Endometrial microvascular endothelial cells (primary cell): ENCODE results near the gene TNFRSF6B. TPM values are rescaled to one million over a fixed set of nuclear protein-coding genes. Genes with fewer than 3 reads are reported as not detected.

ENCODE experiments used
- in situ Hi-C: cut with HindIII; loops from 2 replicates; pipeline ENCODE4 v1.10.0; 2017; ENCODE audit warnings: low sequenced_read_pairs, low pct_unique_long_range_greater_than_20kb; ENCODE audit errors: inconsistent ontology term
- total RNA-seq: library from RNA; depleted of rRNA; stranded (reverse); fragments of >200 nt; gene quantifications from one replicate; pipeline ENCODE4 v1.2.3, GENCODE V29; 2015; ENCODE audit errors: inconsistent ontology term

The TNFRSF6B gene
- total RNA-seq, 1 donor from 2014 or later: 175 TPM

GRCh38 chr20:63741676-63742380, 45.4 kb downstream of the TNFRSF6B start:
- in situ Hi-C loops: no loop called here

GRCh38 chr20:63742381-63743024, 46.1 kb downstream of the TNFRSF6B start:
- in situ Hi-C loops: no loop called here

GRCh38 chr20:63743210-63743970, 46.9 kb downstream of the TNFRSF6B start:
- in situ Hi-C loops: no loop called here

GRCh38 chr20:63744158-63744557, 47.7 kb downstream of the TNFRSF6B start:
- in situ Hi-C loops: no loop called here

GRCh38 chr20:63744574-63745423, 48.3 kb downstream of the TNFRSF6B start:
- in situ Hi-C loops: no loop called here

- in situ Hi-C loops: no loop called here
These were observed 49.0 kb downstream of the TNFRSF6B start for GRCh38 chr20:63745424-63745805.

GRCh38 chr20:63745961-63746731, 49.7 kb downstream of the TNFRSF6B start:
- in situ Hi-C loops: no loop called here

- in situ Hi-C loops: no loop called here
These were observed 50.4 kb downstream of the TNFRSF6B start for GRCh38 chr20:63746751-63747315.

- in situ Hi-C loops: no loop called here
These were observed 51.2 kb downstream of the TNFRSF6B start for GRCh38 chr20:63747622-63748069.

Other genes with a start within 250 kb of the TNFRSF6B start
- gene KCNQ2, start 224.0 kb upstream of the TNFRSF6B start, total RNA-seq: not detected
- gene EEF1A2, start 197.6 kb upstream of the TNFRSF6B start, total RNA-seq: 0.09 TPM
- gene PPDPF, start 175.9 kb upstream of the TNFRSF6B start, total RNA-seq: 126 TPM
- not detected for gene PTK6, start 159.3 kb upstream of the TNFRSF6B start, total RNA-seq
- gene SRMS, start 148.9 kb upstream of the TNFRSF6B start, total RNA-seq: not detected
- 0.37 TPM for gene FNDC11, start 142.5 kb upstream of the TNFRSF6B start, total RNA-seq
- 61.5 TPM for gene HELZ2, start 122.4 kb upstream of the TNFRSF6B start, total RNA-seq
- gene GMEB2, start 69.6 kb upstream of the TNFRSF6B start, total RNA-seq: 11.9 TPM
- gene STMN3, start 43.2 kb upstream of the TNFRSF6B start, total RNA-seq: 0.65 TPM
- gene RTEL1, start 38.3 kb upstream of the TNFRSF6B start, total RNA-seq: 15.1 TPM
- gene ARFRP1, start 11.3 kb downstream of the TNFRSF6B start, total RNA-seq: 55.7 TPM
- gene ZGPAT, start 11.4 kb downstream of the TNFRSF6B start, total RNA-seq: 39.2 TPM
- gene LIME1, start 40.0 kb downstream of the TNFRSF6B start, total RNA-seq: 9.3 TPM
- gene SLC2A4RG, start 43.1 kb downstream of the TNFRSF6B start, total RNA-seq: 17.3 TPM
- gene ZBTB46, start 134.6 kb downstream of the TNFRSF6B start, total RNA-seq: not detected
- gene ABHD16B, start 164.8 kb downstream of the TNFRSF6B start, total RNA-seq: not detected
- 174 TPM for gene TPD52L2, start 168.6 kb downstream of the TNFRSF6B start, total RNA-seq
- 76.7 TPM for gene DNAJC5, start 198.5 kb downstream of the TNFRSF6B start, total RNA-seq